ENCODE results near the gene RGS8.

DNA sequence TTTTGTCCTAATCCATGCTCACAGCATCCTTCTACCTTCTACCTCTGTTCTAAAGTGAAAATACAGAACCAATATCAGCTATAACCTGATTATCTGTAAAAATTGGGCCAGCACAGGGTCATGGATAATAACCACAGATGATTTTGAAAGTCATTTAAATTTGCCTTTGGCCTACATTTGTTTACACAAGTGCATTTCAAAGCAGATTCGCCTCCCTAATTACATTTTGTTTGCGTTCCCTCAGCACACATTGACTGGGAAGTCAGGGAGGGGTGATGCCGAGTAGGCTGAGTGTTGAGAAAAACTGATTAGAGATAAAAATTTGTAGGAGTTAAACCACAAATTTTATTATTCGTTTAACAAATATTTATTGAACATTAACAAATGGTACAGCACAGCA, 19.2 kb upstream of the RGS8 start:
- no peak for TF ChIP-seq YY1 (IDR thresholded peaks at IDR 0.05; ENCODE audit: insufficient read depth, insufficient read length)
- TF ChIP-seq ZNF274 (IDR thresholded peaks at IDR 0.05; ENCODE audit: low read depth, low read length) = no peak

Data from NT2/D1 (cell line).